Activated CD4-positive, alpha-beta T cell treated with anti-CD3 and anti-CD28 coated beads, Interleukin-2, amount 50 U/mL, for 4 hours (primary cell): ENCODE measurements around the gene MALRD1.
"Not testable (repeated sequence)": the region's sequence is repeated elsewhere in the genome, so short reads cannot be mapped to it uniquely, and the experiment has no call there.

Experiments
- DNase-seq, 2 experiments: peaks; one replicate each; pipeline ENCODE4 v3.0.0-alpha.2; 2020

MALRD1 gene

DNA sequence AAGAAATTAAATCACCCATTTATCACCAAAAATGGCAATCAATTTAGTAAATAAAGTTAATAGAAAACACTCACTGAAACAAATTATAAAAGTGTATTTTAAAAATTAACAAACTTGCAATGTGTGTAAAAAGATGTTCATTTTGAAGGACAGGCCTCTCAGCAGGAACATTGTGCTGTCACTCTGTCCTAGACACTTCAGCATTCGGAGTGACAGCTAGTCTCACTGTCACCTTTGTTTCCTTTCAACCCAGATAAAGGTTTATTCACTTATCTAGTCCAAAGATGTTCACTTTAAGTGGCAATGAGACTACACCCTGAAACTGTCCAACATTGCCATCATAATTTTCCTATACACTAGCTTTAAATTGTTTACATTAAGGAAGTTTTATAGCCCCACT is 675.7 kb downstream of the MALRD1 start:
- DNase-seq, result no peak

DNA sequence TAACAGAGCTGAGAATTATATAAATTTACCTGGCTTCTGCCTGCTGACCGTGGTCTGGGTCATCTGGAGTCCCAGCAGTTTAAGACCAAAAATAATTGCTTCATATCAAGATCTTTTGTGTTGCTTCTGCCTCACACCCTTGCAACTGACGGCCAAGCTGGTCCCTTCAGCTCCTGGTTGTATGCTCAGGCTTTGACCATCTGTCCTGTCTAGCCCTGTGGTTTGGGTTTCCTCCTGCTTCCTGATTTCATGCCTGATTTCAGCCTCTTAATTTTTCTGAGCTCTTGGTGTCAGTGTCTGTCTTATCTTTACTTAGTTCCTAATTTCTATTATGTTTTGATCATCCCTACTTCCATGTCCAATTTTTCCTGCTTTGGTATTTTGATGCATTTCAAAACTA is 679.8 kb downstream of the MALRD1 start:
- DNase-seq, result no peak

- DNase-seq, result no peak
Measured at GRCh38 chr10:19728964-19729363, 680.4 kb downstream of the MALRD1 start.

DNA sequence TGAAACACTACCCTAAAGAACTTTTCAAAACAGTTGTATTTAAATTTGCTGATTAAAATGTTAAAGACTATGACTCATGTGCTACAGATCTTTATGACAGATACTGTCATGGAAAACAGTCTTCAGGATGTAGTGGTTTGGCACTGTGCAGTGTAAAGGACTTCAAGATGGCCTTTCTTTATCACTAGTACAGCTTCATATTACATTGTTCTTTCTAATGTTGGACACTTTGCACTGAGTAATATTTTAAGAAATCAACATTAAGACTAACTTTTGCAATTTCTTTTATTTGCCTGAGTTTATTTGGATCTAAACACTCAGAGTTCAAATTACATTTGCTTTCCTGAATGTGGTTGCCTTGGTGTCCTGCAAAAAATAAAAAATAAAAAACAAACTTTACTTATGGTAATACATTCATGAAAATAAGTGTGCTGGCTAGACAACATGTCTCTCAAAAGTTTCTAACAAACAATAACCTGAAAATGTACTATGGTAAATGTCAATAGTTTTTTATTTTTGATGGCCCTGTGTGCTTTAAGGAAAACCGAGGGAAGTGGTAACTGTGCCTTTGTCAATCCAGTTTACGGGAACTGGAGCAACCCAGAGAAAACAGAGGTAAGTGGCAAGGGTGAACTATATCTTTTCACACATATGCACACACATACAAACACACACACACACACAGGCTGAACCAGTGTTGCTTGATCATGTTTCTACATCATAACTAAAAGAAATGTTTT is 681.7 kb downstream of the MALRD1 start:
- no peak for DNase-seq

DNA sequence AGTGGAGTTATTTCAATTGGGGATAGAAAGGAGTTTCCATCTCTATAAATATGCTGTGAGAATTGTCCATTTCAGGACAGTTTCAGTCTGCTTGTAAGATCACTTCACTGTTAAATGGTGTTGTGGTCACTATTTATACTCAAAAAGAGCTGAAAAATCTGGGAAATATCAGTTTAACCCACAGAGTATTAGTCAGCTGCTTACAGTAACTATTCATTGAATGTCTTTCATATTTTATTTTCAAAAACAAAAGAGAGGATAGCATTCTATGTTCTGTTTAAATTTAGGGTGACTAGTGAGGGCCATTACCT is 682.3 kb downstream of the MALRD1 start:
- no peak for DNase-seq

- DNase-seq, result no peak
Measured at GRCh38 chr10:19731560-19731959, 683.0 kb downstream of the MALRD1 start.

DNA sequence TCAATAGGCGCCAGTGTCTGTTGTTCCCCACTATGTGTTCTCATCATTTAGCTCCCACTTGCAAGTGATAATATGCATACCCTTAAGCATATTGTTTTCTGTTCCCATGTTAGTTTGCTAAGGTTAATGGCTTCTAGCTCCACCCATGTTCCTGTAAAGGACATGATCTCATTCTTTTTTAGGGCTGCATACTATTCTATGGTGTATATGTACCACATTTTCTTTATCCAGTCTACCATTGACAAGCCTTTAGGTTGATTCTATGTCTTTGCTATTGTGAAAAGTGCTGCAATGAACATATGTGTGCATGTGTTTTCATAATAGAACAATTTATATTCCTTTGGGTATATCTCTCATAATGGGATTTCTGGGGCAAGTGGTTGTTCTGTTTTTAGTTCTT is 689.8 kb downstream of the MALRD1 start:
- DNase-seq, result no peak

GRCh38 chr10:19739232-19739631 is 690.6 kb downstream of the MALRD1 start:
- DNase-seq, result not testable (repeated sequence)

- not testable (repeated sequence) for DNase-seq
Measured at GRCh38 chr10:19742144-19742543, 693.5 kb downstream of the MALRD1 start.

DNA sequence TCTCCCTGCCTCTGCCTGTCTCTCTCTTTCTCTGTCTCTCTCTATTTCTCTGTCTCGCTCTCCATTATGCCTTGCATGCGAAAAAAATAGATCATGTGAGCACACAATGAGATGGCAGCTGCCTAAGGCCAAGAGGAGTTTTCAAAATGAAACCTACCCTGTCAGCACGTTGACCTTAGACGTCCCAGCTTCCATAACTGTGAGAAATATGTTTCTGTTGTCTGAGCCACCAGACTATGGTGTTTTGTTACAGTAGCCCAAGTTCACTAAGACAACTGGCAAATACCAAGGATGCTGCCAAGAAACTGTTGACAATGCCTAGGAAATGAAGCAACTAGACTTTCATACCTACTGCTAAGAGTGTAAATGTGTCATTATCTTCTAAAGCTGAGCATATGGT is 697.1 kb downstream of the MALRD1 start:
- DNase-seq, result no peak

DNA sequence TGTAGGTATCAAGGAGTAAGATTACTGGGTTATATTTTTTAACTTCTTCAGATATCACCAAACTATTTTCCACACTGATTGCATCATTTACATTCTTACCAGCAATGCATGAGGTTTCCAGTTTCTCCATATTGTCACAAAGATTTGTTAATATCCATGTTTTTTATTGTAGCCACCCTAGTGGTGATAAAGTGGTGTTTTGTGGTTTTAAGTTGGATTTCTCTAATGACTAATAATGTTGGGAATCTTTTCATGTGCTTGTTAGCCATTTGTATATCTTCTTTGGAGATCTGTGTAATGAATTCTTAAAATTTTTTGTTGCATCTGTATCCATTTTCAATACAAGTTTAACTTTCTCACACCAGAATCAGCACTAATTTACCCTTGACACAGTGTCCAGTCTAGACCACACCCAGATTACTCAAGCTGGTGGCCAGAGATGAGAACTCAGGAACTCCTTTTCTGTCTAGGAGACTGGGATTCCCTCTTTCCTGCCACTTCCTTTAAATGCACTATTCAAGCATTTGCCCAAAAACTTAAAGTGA is 700.7 kb downstream of the MALRD1 start:
- no peak for DNase-seq

GRCh38 chr10:19750972-19751371 is 702.4 kb downstream of the MALRD1 start:
- no peak for DNase-seq

- no peak for DNase-seq
Measured at GRCh38 chr10:19756919-19757318, 708.3 kb downstream of the MALRD1 start.

- no peak for DNase-seq
Measured at GRCh38 chr10:19762026-19762425, 713.4 kb downstream of the MALRD1 start.

- DNase-seq, result no peak
Measured at GRCh38 chr10:19764111-19764510, 715.5 kb downstream of the MALRD1 start.

- no peak for DNase-seq
Measured at GRCh38 chr10:19767876-19768275, 719.3 kb downstream of the MALRD1 start.

DNA sequence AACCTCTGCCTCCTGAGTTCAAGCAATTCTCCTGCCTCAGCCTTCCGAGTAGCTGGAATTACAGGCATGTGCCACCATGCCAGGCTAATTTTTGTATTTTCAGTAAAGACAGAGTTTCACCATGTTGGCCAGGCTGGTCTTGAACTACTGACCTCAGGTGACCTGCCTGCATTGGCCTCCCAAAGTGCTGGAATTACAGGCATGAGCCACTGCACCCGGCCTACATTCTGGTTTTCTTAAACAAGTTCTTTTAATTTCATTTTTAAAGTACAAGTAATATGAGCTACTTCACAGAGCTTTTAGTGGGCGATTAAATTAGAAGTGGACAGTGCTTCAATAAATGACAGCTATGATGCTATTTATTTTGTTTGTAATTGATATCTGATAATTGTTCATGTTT is 721.2 kb downstream of the MALRD1 start:
- not testable (repeated sequence) for DNase-seq

DNA sequence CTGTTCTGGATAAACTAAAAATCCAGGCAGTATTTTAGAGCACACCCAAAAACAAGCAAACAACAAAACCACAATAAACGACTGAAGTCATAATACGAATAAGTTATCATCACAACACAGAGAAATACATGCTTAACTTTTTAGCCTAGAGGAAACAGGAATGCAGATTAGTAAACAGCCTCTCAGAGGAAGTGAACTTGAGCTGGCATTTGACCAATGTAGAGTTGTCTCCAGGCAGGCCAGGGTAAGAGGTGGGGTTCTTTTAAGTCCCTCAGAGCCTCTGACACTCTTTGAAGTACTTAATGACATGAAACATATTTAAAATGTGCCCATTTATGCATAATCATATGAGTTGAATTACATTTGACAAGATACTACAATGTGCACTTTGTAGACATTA is 724.4 kb downstream of the MALRD1 start:
- no peak for DNase-seq

DNA sequence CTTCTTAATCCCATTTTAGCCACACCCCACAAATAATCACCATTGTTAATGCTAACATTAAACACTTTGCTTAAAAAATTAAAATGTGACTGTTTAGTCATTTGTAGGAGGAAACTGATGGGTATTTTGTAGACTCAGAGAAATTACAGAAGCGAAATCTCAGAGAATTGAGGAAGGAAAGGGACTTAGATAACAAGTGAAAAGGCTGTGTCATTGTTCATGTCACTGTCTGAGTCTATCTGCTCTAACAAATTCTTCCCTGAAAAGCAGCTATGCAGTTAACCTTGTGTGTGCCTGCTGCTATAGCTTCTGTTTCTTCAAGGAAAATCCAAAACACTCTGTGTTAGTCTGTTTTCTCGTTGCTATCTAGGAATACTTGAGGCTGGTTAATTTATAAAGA is 726.7 kb downstream of the MALRD1 start:
- no peak for DNase-seq

DNA sequence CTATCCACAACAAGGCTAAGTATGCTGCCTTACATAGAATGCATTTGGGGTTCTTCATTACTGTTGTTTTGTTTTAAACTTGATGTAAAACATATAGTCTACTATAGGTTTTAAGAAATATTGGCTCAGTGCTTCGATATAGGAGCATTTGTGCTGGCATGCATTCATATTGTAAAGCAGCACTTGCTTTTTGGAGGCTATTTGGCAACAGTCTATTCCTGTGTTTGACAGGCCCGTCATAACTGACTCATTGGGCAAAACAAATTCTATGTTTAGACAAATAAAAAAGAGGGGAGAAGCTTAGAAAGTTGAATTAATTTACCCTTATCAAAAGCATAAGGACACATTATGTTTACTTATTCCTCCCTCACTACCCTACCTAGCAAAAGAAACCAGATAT is 729.2 kb downstream of the MALRD1 start:
- no peak for DNase-seq

GRCh38 chr10:19778996-19779395 is 730.4 kb downstream of the MALRD1 start:
- DNase-seq, result no peak

- DNase-seq, result no peak
Measured at GRCh38 chr10:19782430-19783089, 734.0 kb downstream of the MALRD1 start.

DNA sequence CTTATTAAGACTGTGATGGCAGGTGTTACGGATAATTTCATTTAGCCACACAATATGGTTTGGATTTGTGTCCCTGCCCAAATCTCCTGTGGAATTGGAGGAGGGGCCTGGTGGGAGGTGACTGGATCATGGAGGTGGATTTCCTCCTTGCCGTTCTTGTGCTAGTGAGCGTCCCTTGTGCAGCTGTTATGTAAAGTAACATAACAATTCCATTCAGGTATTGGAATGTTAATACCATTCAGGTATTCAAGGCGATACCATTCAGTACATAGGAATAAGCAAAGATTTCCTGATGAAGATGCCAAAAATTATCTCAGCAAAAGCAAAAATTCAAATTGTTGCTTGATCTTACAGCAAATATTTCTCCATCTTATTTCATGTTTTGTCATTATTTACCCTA is 735.1 kb downstream of the MALRD1 start:
- DNase-seq, result no peak
